ENCODE data around the gene COL24A1. TPM values are rescaled to one million over a fixed set of nuclear protein-coding genes. Genes with fewer than 3 reads are reported as not detected.
"Not testable (repeated sequence)": the region's sequence is repeated elsewhere in the genome, so short reads cannot be mapped to it uniquely, and the experiment has no call there.

The COL24A1 gene
- total and polyA plus RNA-seq, 5 donors from 2014 or later = 0.32 TPM; not detected in 4

DNA sequence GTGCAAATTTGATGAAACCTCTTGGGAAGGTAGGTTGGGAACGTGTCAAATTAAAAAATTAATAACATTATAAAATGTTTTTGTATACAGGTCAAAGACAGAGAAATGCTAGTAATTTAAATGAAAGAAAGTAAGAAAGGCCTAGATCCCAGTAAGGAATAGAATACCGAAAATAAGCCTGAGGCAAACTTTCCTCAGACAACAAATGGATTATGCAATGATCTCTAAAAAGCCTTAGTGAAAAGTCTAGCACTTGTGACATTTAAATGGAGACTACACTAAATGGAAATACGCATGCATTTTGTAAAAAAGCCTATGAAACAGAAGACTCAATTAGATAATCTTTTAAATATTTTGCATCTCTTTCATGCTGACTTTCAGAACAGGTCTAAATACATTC, 309.9 kb downstream of the COL24A1 start:
- H3K9me3 ChIP-seq (ENCODE audit: control insufficient read depth in 2 of 2, low read length in 2 of 2) = no peaks in the 10 kb centered on the region
- Mint-ChIP-seq H3K36me3 (no peaks in the 10 kb centered on the region), H3K9me3 (peaks cover 0 to 2% (median 0%) of the 10 kb centered on the region in 7 donors)

DNA sequence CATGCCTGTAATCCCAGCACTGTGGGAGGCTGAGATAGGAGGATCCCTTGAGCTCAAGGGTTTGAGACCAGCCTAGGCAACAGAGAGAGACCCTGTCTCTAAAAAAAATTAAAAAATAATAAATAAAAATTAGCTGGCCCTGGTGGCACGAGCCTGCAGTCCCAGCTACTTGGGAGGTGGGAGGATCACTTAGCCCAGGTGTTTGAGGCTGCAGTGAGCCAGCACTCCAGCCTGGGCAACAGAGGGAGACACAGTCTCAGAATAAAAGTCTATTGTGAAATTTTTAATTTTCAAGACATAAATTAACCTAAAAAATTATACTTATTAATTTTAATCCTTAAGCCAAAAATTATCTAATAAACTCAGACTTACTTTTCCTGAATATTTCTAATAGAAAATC, 317.1 kb downstream of the COL24A1 start:
- H3K4me3 ChIP-seq (ENCODE audit: low read depth, low read length) = no peak overlapping the region
- no peaks in the 10 kb centered on the region for H3K27me3 ChIP-seq (ENCODE audit: control insufficient read depth, insufficient read depth, low read length)
- no peaks in the 10 kb centered on the region for H3K9me3 ChIP-seq (ENCODE audit: control insufficient read depth in 2 of 2, low read length in 2 of 2)
- no peak overlapping the region for H3K27ac ChIP-seq (ENCODE audit: insufficient read depth, low read length, poor library complexity, severe bottlenecking)
- Mint-ChIP-seq H3K4me3 (no peak overlapping the region), H3K36me3 (no peaks in the 10 kb centered on the region), H3K9me3 (peaks cover 0 to 4% (median 0%) of the 10 kb centered on the region in 7 donors), H3K27ac (no peak overlapping the region), H3K4me1 (no peaks in the 10 kb centered on the region), H3K27me3 (no peaks in the 10 kb centered on the region)
- no peaks in the 10 kb centered on the region for H3K36me3 ChIP-seq (ENCODE audit: control insufficient read depth, insufficient read depth, low read length)
- H3K4me1 ChIP-seq (ENCODE audit: control insufficient read depth, insufficient read depth, low read length, poor library complexity, severe bottlenecking) = no peaks in the 10 kb centered on the region
- DNase-seq (no peak), ATAC-seq (ENCODE audit: low read depth in 2 of 2) (no peak)

More for the DNA sequence above, 309.9 kb downstream of the COL24A1 start:
- H3K4me3 ChIP-seq (ENCODE audit: low read depth, low read length) = no peak overlapping the region
- Mint-ChIP-seq H3K27me3 (peaks cover 4% of the 10 kb centered on the region), H3K4me1 (no peaks in the 10 kb centered on the region), H3K4me3 (no peak overlapping the region), H3K27ac (no peak overlapping the region)
- no peaks in the 10 kb centered on the region for H3K4me1 ChIP-seq (ENCODE audit: control insufficient read depth, insufficient read depth, low read length, poor library complexity, severe bottlenecking)
- no peaks in the 10 kb centered on the region for H3K27me3 ChIP-seq (ENCODE audit: control insufficient read depth, insufficient read depth, low read length)
- no peak for DNase-seq
- no peaks in the 10 kb centered on the region for H3K36me3 ChIP-seq (ENCODE audit: control insufficient read depth, insufficient read depth, low read length)
- H3K27ac ChIP-seq (ENCODE audit: insufficient read depth, low read length, poor library complexity, severe bottlenecking) = no peak overlapping the region
- no peak for ATAC-seq (ENCODE audit: low read depth in 2 of 2)

GRCh38 chr1:85838238-85838637, 318.3 kb downstream of the COL24A1 start:
- Mint-ChIP-seq H3K4me3 (no peak overlapping the region), H3K9me3 (peaks cover 0 to 4% (median 2%) of the 10 kb centered on the region in 7 donors), H3K27ac (no peak overlapping the region), H3K36me3 (no peaks in the 10 kb centered on the region), H3K27me3 (no peaks in the 10 kb centered on the region), H3K4me1 (no peaks in the 10 kb centered on the region)
- ATAC-seq (ENCODE audit: low read depth in 2 of 2) = no peak
- Histone ChIP-seq H3K4me1 (ENCODE audit: control insufficient read depth, insufficient read depth, low read length, poor library complexity, severe bottlenecking) (no peaks in the 10 kb centered on the region), H3K27ac (ENCODE audit: insufficient read depth, low read length, poor library complexity, severe bottlenecking) (no peak overlapping the region), H3K9me3 (ENCODE audit: control insufficient read depth in 2 of 2, low read length in 2 of 2) (no peaks in the 10 kb centered on the region), H3K4me3 (ENCODE audit: low read depth, low read length) (no peak overlapping the region), H3K27me3 (ENCODE audit: control insufficient read depth, insufficient read depth, low read length) (no peaks in the 10 kb centered on the region), H3K36me3 (ENCODE audit: control insufficient read depth, insufficient read depth, low read length) (no peaks in the 10 kb centered on the region)
- DNase-seq = no peak

GRCh38 chr1:85836736-85837135, 319.8 kb downstream of the COL24A1 start:
- no peaks in the 10 kb centered on the region for H3K36me3 Mint-ChIP-seq

DNA sequence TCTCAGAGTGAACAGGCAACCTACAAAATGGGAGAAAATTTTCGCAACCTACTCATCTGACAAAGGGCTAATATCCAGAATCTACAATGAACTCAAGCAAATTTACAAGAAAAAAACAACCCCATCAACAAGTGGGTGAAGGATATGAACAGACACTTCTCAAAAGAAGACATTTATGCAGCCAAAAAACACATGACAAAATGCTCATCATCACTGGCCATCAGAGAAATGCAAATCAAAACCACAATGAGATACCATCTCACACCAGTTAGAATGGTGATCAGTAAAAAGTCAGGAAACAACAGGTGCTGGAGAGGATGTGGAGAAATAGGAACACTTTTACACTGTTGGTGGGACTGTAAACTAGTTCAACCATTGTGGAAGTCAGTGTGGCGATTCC, 323.4 kb downstream of the COL24A1 start:
- not testable (repeated sequence) for H3K4me1 Mint-ChIP-seq; ATAC-seq (ENCODE audit: low read depth in 2 of 2); H3K27ac ChIP-seq (ENCODE audit: insufficient read depth, low read length, poor library complexity, severe bottlenecking); H3K36me3 Mint-ChIP-seq; H3K9me3 ChIP-seq (ENCODE audit: control insufficient read depth in 2 of 2, low read length in 2 of 2); H3K4me3 Mint-ChIP-seq; H3K4me3 ChIP-seq (ENCODE audit: low read depth, low read length); H3K36me3 ChIP-seq (ENCODE audit: control insufficient read depth, insufficient read depth, low read length); H3K27me3 ChIP-seq (ENCODE audit: control insufficient read depth, insufficient read depth, low read length); H3K27ac Mint-ChIP-seq; H3K27me3 Mint-ChIP-seq; H3K4me1 ChIP-seq (ENCODE audit: control insufficient read depth, insufficient read depth, low read length, poor library complexity, severe bottlenecking); DNase-seq
- H3K9me3 Mint-ChIP-seq = peaks cover 0 to 11% (median 5%) of the 10 kb centered on the region in 7 donors

More at GRCh38 chr1:85836736-85837135, 319.8 kb downstream of the COL24A1 start:
- no peaks in the 10 kb centered on the region for H3K36me3 ChIP-seq (ENCODE audit: control insufficient read depth, insufficient read depth, low read length)
- Mint-ChIP-seq H3K4me1 (no peaks in the 10 kb centered on the region), H3K9me3 (peaks cover 0 to 5% (median 2%) of the 10 kb centered on the region in 7 donors), H3K27me3 (no peaks in the 10 kb centered on the region), H3K4me3 (no peak overlapping the region), H3K27ac (no peak overlapping the region)
- DNase-seq = no peak
- no peak overlapping the region for H3K4me3 ChIP-seq (ENCODE audit: low read depth, low read length)
- ATAC-seq (ENCODE audit: low read depth in 2 of 2) = no peak
- H3K27ac ChIP-seq (ENCODE audit: insufficient read depth, low read length, poor library complexity, severe bottlenecking) = no peak overlapping the region
- no peaks in the 10 kb centered on the region for H3K27me3 ChIP-seq (ENCODE audit: control insufficient read depth, insufficient read depth, low read length)
- H3K4me1 ChIP-seq (ENCODE audit: control insufficient read depth, insufficient read depth, low read length, poor library complexity, severe bottlenecking) = no peaks in the 10 kb centered on the region
- H3K9me3 ChIP-seq (ENCODE audit: control insufficient read depth in 2 of 2, low read length in 2 of 2) = no peaks in the 10 kb centered on the region

GRCh38 chr1:85830837-85831236, 325.7 kb downstream of the COL24A1 start:
- no peak overlapping the region for H3K4me3 Mint-ChIP-seq
- H3K9me3 Mint-ChIP-seq = peaks cover 0 to 11% (median 5%) of the 10 kb centered on the region in 7 donors
- no peak overlapping the region for H3K4me3 ChIP-seq (ENCODE audit: low read depth, low read length)
- no peaks in the 10 kb centered on the region for H3K27me3 ChIP-seq (ENCODE audit: control insufficient read depth, insufficient read depth, low read length)
- no peaks in the 10 kb centered on the region for H3K4me1 Mint-ChIP-seq
- H3K27me3 Mint-ChIP-seq = no peaks in the 10 kb centered on the region
- no peaks in the 10 kb centered on the region for H3K36me3 Mint-ChIP-seq
- no peaks in the 10 kb centered on the region for H3K4me1 ChIP-seq (ENCODE audit: control insufficient read depth, insufficient read depth, low read length, poor library complexity, severe bottlenecking)
- no peaks in the 10 kb centered on the region for H3K36me3 ChIP-seq (ENCODE audit: control insufficient read depth, insufficient read depth, low read length)
- DNase-seq (no peak), ATAC-seq (ENCODE audit: low read depth in 2 of 2) (no peak)
- H3K27ac ChIP-seq (ENCODE audit: insufficient read depth, low read length, poor library complexity, severe bottlenecking) = no peak overlapping the region
- H3K9me3 ChIP-seq (ENCODE audit: control insufficient read depth in 2 of 2, low read length in 2 of 2) = no peaks in the 10 kb centered on the region
- no peak overlapping the region for H3K27ac Mint-ChIP-seq

DNA sequence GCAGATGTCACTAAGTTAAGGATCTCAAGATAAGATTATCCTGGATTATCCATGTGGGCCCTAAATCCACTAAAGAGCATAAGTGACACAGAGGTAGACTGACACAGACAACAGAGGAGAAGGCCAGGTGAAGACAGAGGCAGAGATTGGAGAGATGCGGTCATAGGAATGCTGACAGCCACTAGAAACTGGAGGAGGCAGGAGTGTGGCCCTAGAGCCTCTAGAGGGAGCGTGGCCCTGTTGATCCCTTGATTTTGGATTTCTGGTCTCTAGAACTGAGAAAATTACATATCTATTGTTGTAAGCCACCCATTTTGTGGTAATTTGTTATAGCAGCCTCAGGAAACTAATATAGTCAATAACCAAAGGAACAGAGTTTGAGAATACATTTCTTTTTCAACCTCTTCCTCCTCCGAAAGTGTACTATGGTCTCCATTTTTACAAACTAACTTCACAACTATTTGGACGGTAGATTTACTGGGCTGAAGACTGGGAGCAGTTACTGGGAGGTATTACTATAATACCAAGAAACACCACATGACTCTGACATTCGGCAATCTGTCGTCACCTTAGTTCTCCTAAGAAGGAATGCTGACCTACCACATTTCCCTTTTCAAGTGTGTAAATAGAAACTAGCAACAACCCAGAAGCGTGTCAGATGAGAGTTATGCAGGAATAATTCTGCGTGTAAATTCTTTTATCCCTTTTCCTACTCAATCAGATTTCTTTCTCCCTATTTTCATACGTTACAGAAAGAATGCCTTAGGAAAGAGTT, 332.3 kb downstream of the COL24A1 start:
- DNase-seq (no peak), ATAC-seq (ENCODE audit: low read depth in 2 of 2) (no peak)
- peaks cover 0 to 4% (median 0%) of the 10 kb centered on the region in 7 donors for H3K9me3 Mint-ChIP-seq
- no peak overlapping the region for H3K27ac Mint-ChIP-seq
- Histone ChIP-seq H3K27me3 (ENCODE audit: control insufficient read depth, insufficient read depth, low read length) (no peaks in the 10 kb centered on the region), H3K36me3 (ENCODE audit: control insufficient read depth, insufficient read depth, low read length) (no peaks in the 10 kb centered on the region), H3K4me1 (ENCODE audit: control insufficient read depth, insufficient read depth, low read length, poor library complexity, severe bottlenecking) (no peaks in the 10 kb centered on the region), H3K9me3 (ENCODE audit: control insufficient read depth in 2 of 2, low read length in 2 of 2) (no peaks in the 10 kb centered on the region), H3K4me3 (ENCODE audit: low read depth, low read length) (no peak overlapping the region), H3K27ac (ENCODE audit: insufficient read depth, low read length, poor library complexity, severe bottlenecking) (no peak overlapping the region)
- H3K36me3 Mint-ChIP-seq = no peaks in the 10 kb centered on the region
- H3K4me3 Mint-ChIP-seq = no peak overlapping the region
- H3K27me3 Mint-ChIP-seq = no peaks in the 10 kb centered on the region
- no peaks in the 10 kb centered on the region for H3K4me1 Mint-ChIP-seq

DNA sequence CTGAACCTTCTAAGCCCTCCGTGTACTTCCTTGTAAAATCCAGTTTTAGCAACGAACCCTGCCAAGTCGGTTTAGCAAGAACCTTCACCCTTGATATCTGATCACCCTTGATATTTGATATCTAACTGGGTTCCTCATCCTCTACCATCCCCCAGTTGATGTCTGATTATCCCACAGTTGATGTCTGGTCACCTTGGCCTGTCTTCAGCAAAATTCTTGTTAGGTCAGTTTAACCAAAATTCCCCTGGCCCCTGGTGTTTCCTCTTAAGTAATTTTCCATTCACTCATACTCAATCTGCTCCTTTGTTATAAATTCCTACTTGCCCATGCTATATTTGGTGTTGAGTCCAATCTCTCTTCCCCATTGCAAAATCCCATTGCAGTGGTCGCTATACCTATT, 333.9 kb downstream of the COL24A1 start:
- Mint-ChIP-seq H3K9me3 (peaks cover 0 to 3% (median 0%) of the 10 kb centered on the region in 7 donors), H3K4me1 (no peaks in the 10 kb centered on the region), H3K36me3 (no peaks in the 10 kb centered on the region), H3K27me3 (no peaks in the 10 kb centered on the region), H3K4me3 (no peak overlapping the region), H3K27ac (no peak overlapping the region)
- Histone ChIP-seq H3K27me3 (ENCODE audit: control insufficient read depth, insufficient read depth, low read length) (no peaks in the 10 kb centered on the region), H3K9me3 (ENCODE audit: control insufficient read depth in 2 of 2, low read length in 2 of 2) (no peaks in the 10 kb centered on the region), H3K36me3 (ENCODE audit: control insufficient read depth, insufficient read depth, low read length) (no peaks in the 10 kb centered on the region), H3K4me3 (ENCODE audit: low read depth, low read length) (no peak overlapping the region), H3K27ac (ENCODE audit: insufficient read depth, low read length, poor library complexity, severe bottlenecking) (no peak overlapping the region), H3K4me1 (ENCODE audit: control insufficient read depth, insufficient read depth, low read length, poor library complexity, severe bottlenecking) (no peaks in the 10 kb centered on the region)
- DNase-seq (no peak), ATAC-seq (ENCODE audit: low read depth in 2 of 2) (no peak)
